Spleen (tissue), 11 donors: ENCODE results near the gene PHLDB1. TPM values are rescaled to one million over a fixed set of nuclear protein-coding genes. Genes with fewer than 3 reads are reported as not detected.

Experiments used
- DNase-seq: peaks from one replicate; pipeline ENCODE4 v3.0.0-alpha.2; 2020
- H3K27ac ChIP-seq, 8 donors: fragments of 200-600 bp; sonication (generic) in 7 of 8; 1 replicate in 4 of 8; 2 replicates in 4 of 8; pipeline versions ENCODE4 v1.5.0 to v1.8.0; 2016 to 2021; ENCODE audit warnings: inconsistent platforms in 4 of 8, mild to moderate bottlenecking in 4 of 8, moderate library complexity in 1 of 8
- H3K27me3 ChIP-seq, 7 donors: fragments of 200-600 bp; sonication (generic) in 6 of 7; replicated peaks in 1 of 7; 1 replicate in 4 of 7; 2 replicates in 3 of 7; pipeline versions ENCODE4 v1.5.0 to v1.8.0; 2016 to 2021; ENCODE audit warnings: inconsistent platforms in 3 of 7, mild to moderate bottlenecking in 1 of 7
- H3K36me3 ChIP-seq, 6 donors: fragments of 200-600 bp; sonication (generic) in 5 of 6; 1 replicate in 4 of 6; 2 replicates in 2 of 6; pipeline versions ENCODE4 v1.5.0 to v1.8.0; 2016 to 2021; ENCODE audit warnings: inconsistent platforms in 2 of 6
- H3K4me1 ChIP-seq, 6 donors: fragments of 200-600 bp; sonication (generic) in 5 of 6; 1 replicate in 3 of 6; 2 replicates in 3 of 6; pipeline versions ENCODE4 v1.5.0 to v1.8.0; 2016 to 2021; ENCODE audit warnings: inconsistent platforms in 3 of 6
- H3K4me3 ChIP-seq, 8 donors: fragments of 200-600 bp; sonication (generic) in 7 of 8; 1 replicate in 4 of 8; 2 replicates in 4 of 8; pipeline versions ENCODE4 v1.5.0 to v1.8.0; 2016 to 2021; ENCODE audit warnings: inconsistent platforms in 4 of 8, mild to moderate bottlenecking in 4 of 8, moderate library complexity in 2 of 8
- H3K9me3 ChIP-seq, 8 donors: fragments of 200-600 bp; sonication (generic) in 7 of 8; 1 replicate in 4 of 8; 2 replicates in 4 of 8; pipeline versions ENCODE4 v1.5.0 to v1.8.0; 2016 to 2021; ENCODE audit warnings: inconsistent platforms in 4 of 8
- CTCF ChIP-seq, 11 experiments: fragments of 200-600 bp in 7 of 11; fragments of 450-650 bp in 4 of 11; sonication (generic) in 4 of 11; IDR thresholded peaks in 8 of 11; conservative IDR thresholded peaks in 3 of 11; 1 replicate in 7 of 11; 2 replicates in 4 of 11; pipeline versions ENCODE4 v1.4.0 to v1.8.0; 2016 to 2021; ENCODE audit warnings: antibody characterized with exemption in 11 of 11, inconsistent platforms in 4 of 11, mild to moderate bottlenecking in 1 of 11
- POLR2A ChIP-seq, 3 donors: fragments of 450-650 bp; IDR thresholded peaks; one replicate each; pipeline ENCODE4 v1.5.1; 2017; ENCODE audit warnings: antibody characterized with exemption in 3 of 3, mild to moderate bottlenecking in 1 of 3
- POLR2AphosphoS5 ChIP-seq, 3 donors: sonication (generic); formaldehyde crosslinking; IDR thresholded peaks; one replicate each; pipeline ENCODE4 v1.5.1; 2017; ENCODE audit warnings: antibody characterized with exemption in 3 of 3
- WGBS, 5 donors: extraction: QIAGEN DNeasy Blood & Tissue Kit in 3 of 5; methylation state at CpG; one replicate each; pipeline versions ENCODE4 v1.1.5 to v1.1.7; 2013 to 2018; 5-methylcytosine and 5-hydroxymethylcytosine counted together
- intact Hi-C: fragments of 100-400 bp; cut with DNase I; formaldehyde crosslinking; loops from one replicate; pipeline ENCODE4 v1.15.0; 2023; ENCODE audit warnings: low total_unique reads
- polyA plus RNA-seq, 3 donors: library from polyadenylated mRNA; stranded (reverse); fragments of 200-250 nt; gene quantifications; one replicate each; pipeline ENCODE4 v1.2.1, GENCODE V29; 2013
- total RNA-seq, 7 donors: library from RNA; depleted of rRNA in 3 of 7; stranded (reverse); fragments of >200 nt in 3 of 7; fragmentation: NEBNext Ultra II Directional in 4 of 7; extraction: Animal tissue kit (Norgen Biotek cat#: 25700) in 4 of 7; gene quantifications; one replicate each; pipeline versions ENCODE4 v1.1.0 to v1.2.1, GENCODE V29; 2016 to 2021
- donor health status: healthy with polysubstance abuse.
- donor health status: DM: no; HTN: no; CAD: no; lungs with moderate emphysema.
- donor health status: DM: no; HTN: no; CAD: no.
- donor health status: Bipolar disorder and iron deficiency.
- donor health status: healthy.
- donor health status: DM: no; HTN: no; CAD: no.
- donor health status: DM: yes; HTN: yes; CAD: no.

Gene PHLDB1
- total and polyA plus RNA-seq, 10 donors: 13.0 to 162 (median 69.9) TPM

- H3K27ac ChIP-seq: no peak overlapping the region
- H3K9me3 ChIP-seq: peaks cover 0 to 32% (median 11%) of the 10 kb centered on the region in 8 donors
- H3K36me3 ChIP-seq: no peaks in the 10 kb centered on the region
- WGBS, 5 donors: 92 to 100% (median 97%) methylated on average over 2 of the region's 2 CpGs
- intact Hi-C loops: no loop called here
- no peaks in the 10 kb centered on the region for H3K27me3 ChIP-seq
- no peak for DNase-seq
- no peaks in the 10 kb centered on the region for H3K4me1 ChIP-seq
- no peak overlapping the region for H3K4me3 ChIP-seq
- TF ChIP-seq POLR2A (IDR thresholded peaks at IDR 0.05) (no peak), POLR2AphosphoS5 (IDR thresholded peaks at IDR 0.05) (no peak), CTCF (IDR thresholded peaks at IDR 0.05 in 8 of 11, conservative IDR thresholded peaks at IDR 0.05 in 3 of 11) (no peak)
These were observed 63.8 kb downstream of the PHLDB1 start for GRCh38 chr11:118671254-118671653.

DNA sequence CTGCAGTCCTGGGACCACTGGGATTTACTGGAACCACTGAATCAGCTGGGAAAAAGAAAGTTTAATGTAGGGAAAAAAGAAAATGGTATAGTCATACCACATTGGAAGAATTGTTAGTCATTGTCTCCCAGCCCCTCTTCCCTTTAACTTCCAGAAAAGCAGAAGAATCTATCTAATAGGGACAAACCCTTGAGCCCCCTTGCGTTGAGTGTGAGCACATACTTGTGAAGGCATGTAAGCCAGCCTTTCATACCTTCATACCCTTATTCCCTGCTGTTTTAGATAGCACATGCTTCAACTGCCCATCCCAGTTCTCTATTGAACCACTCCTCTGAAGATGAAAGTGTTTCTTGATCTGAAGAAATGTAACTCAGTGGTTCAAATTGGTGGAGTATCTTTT lies 65.4 kb downstream of the PHLDB1 start:
- H3K4me3 ChIP-seq: no peak overlapping the region
- WGBS, 5 donors: 53 to 79% (median 70%) methylated on average over 1 of the region's 1 CpG
- TF ChIP-seq POLR2AphosphoS5 (IDR thresholded peaks at IDR 0.05): no peak
- no peak for TF ChIP-seq POLR2A (IDR thresholded peaks at IDR 0.05)
- TF ChIP-seq CTCF (IDR thresholded peaks at IDR 0.05 in 8 of 11, conservative IDR thresholded peaks at IDR 0.05 in 3 of 11): no peak
- no peaks in the 10 kb centered on the region for H3K4me1 ChIP-seq
- peaks cover 0 to 37% (median 11%) of the 10 kb centered on the region in 8 donors for H3K9me3 ChIP-seq
- intact Hi-C loops: no loop called here
- H3K27me3 ChIP-seq: no peaks in the 10 kb centered on the region
- H3K27ac ChIP-seq: no peak overlapping the region
- no peaks in the 10 kb centered on the region for H3K36me3 ChIP-seq
- no peak for DNase-seq

DNA sequence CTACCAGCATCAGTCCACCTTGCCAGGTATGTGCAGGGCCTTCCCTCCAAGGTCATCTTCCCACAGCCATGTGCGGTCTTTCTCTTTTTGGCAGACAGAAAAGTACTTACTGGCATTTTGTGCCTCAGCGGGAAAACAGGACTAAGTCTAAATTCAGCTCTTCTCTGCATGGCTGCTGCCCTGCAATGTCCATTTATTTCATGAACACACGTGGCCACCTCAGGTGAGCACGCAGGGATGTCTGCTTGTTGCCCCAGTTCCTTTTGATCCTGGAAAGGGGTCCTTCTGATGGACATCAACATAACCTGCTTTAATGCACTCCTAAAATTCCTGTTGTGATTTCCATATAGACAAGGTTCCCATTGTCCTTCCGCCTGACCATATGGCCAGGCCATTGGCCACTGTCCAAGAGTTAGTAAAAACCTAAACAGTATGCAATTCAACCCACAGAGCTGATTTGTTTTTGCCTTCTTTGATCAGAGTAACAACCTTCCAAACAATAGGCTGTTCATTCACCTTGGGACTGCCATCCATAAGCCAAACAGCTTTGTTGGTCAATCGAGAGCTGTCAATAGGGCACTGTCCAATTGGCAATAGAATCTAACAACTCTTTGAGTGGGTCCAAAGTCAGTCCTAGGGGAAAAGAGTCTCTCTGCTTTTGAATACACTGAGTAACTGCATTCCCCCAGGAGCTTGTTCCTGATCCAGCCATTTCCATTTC lies 66.1 kb downstream of the PHLDB1 start:
- WGBS, 5 donors: 83 to 90% (median 84%) methylated on average over 6 of the region's 6 CpGs
- Histone ChIP-seq H3K4me3 (no peak overlapping the region), H3K27me3 (no peaks in the 10 kb centered on the region), H3K36me3 (no peaks in the 10 kb centered on the region), H3K4me1 (no peaks in the 10 kb centered on the region), H3K9me3 (peaks cover 0 to 37% (median 11%) of the 10 kb centered on the region in 8 donors), H3K27ac (no peak overlapping the region)
- no peak for TF ChIP-seq CTCF (IDR thresholded peaks at IDR 0.05 in 8 of 11, conservative IDR thresholded peaks at IDR 0.05 in 3 of 11)
- TF ChIP-seq POLR2AphosphoS5 (IDR thresholded peaks at IDR 0.05): no peak
- intact Hi-C loops: no loop called here
- DNase-seq: no peak

DNA sequence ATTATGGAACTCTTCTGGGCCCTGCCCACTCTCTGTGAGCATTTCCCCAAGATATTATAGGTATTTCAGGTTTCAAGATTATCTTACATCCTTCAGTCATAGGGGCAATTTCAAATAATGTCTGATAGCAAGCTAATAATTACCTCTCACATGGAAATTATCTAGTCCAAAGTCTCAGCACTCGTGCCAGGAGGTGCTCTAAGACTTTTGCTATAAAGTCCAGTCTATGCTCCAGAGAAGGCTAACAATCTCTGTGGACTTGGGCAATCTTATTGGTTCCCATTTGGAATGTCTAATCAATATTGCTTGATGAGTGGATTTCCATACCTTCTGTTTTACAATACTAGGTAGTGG lies 66.6 kb downstream of the PHLDB1 start:
- intact Hi-C loops: no loop called here
- H3K4me3 ChIP-seq: no peak overlapping the region
- no peak overlapping the region for H3K27ac ChIP-seq
- no peaks in the 10 kb centered on the region for H3K27me3 ChIP-seq
- no peak for TF ChIP-seq CTCF (IDR thresholded peaks at IDR 0.05 in 8 of 11, conservative IDR thresholded peaks at IDR 0.05 in 3 of 11)
- TF ChIP-seq POLR2A (IDR thresholded peaks at IDR 0.05): no peak
- TF ChIP-seq POLR2AphosphoS5 (IDR thresholded peaks at IDR 0.05): no peak
- DNase-seq: no peak
- peaks cover 0 to 37% (median 11%) of the 10 kb centered on the region in 8 donors for H3K9me3 ChIP-seq
- H3K4me1 ChIP-seq: no peaks in the 10 kb centered on the region
- 81 to 92% (median 90%) methylated on average over 1 of the region's 1 CpG for WGBS, 5 donors
- H3K36me3 ChIP-seq: no peaks in the 10 kb centered on the region
